ENCODE measurements around the gene VGF. TPM values are rescaled to one million over a fixed set of nuclear protein-coding genes. Genes with fewer than 3 reads are reported as not detected.

The VGF gene
- total RNA-seq, 1 donor from 2014 or later, result 4.2 TPM

- Mint-ChIP-seq H3K27ac (no peak overlapping the region), H3K4me1 (ENCODE audit: unreplicated experiment) (peaks cover 3% of the 10 kb centered on the region), H3K9me3 (no peaks in the 10 kb centered on the region), H3K4me3 (no peak overlapping the region), H3K36me3 (no peaks in the 10 kb centered on the region), H3K27me3 (peaks cover 27% of the 10 kb centered on the region)
- TF ChIP-seq CTCF (conservative IDR thresholded peaks at IDR 0.05), result no peak
- no peak for DNase-seq (ENCODE audit: extremely low spot score, unreplicated experiment)
Measured at GRCh38 chr7:101195884-101196283, 30.5 kb upstream of the VGF start.

DNA sequence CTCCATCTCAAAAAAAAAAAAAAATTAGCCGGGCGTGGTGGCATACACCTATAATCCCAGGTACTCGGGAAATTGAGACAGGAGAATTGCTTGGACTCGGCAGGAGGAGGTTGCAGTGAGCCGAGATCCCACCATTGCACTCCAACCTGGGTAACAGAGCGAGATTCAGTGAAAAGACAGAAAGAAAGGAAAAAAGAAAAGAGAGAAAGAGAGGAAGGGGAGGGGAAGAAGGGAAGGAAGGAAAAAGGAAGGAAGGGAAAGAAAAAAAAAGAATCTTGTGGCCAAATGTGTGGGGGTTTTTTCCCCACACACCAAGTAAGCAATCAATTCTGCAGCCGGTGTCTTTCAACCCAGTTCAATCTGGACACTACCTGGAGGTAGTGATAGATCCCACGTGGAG is 23.7 kb upstream of the VGF start:
- TF ChIP-seq CTCF (conservative IDR thresholded peaks at IDR 0.05), result no peak
- Mint-ChIP-seq H3K4me1 (ENCODE audit: unreplicated experiment) (no peaks in the 10 kb centered on the region), H3K27ac (no peak overlapping the region), H3K36me3 (no peaks in the 10 kb centered on the region), H3K9me3 (no peaks in the 10 kb centered on the region), H3K4me3 (no peak overlapping the region), H3K27me3 (peaks cover 35% of the 10 kb centered on the region)
- no peak for DNase-seq (ENCODE audit: extremely low spot score, unreplicated experiment)

- H3K4me1 Mint-ChIP-seq (ENCODE audit: unreplicated experiment), result peaks cover 8% of the 10 kb centered on the region
- H3K4me3 Mint-ChIP-seq, result no peak overlapping the region
- peaks cover 39% of the 10 kb centered on the region for H3K27me3 Mint-ChIP-seq
- peaks cover 8% of the 10 kb centered on the region for H3K9me3 Mint-ChIP-seq
- H3K36me3 Mint-ChIP-seq, result no peaks in the 10 kb centered on the region
- no peak for DNase-seq (ENCODE audit: extremely low spot score, unreplicated experiment)
- no peak overlapping the region for H3K27ac Mint-ChIP-seq
- no peak for TF ChIP-seq CTCF (conservative IDR thresholded peaks at IDR 0.05)
Measured at GRCh38 chr7:101186844-101187428, 21.6 kb upstream of the VGF start.

DNA sequence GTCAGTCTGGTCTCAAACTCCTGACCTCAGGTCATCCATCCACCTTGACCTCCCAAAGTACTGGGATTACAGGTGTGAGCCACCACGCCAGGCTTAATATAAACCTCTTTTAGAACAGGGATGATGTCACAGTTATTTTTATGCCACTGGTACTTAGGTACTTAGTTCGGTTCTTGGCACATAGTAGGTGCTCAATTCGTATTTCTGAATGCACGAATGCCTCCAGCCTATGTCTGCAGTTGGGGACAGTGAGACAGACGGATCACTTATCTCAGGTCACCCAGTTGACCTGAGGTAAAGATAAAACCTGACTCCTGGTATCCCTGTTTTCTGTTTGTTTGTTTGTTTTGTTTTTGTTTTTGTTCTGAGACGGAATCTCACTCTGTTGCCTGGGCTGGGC is 20.8 kb upstream of the VGF start:
- H3K4me3 Mint-ChIP-seq, result no peak overlapping the region
- TF ChIP-seq CTCF (conservative IDR thresholded peaks at IDR 0.05), result no peak
- peaks cover 38% of the 10 kb centered on the region for H3K27me3 Mint-ChIP-seq
- H3K9me3 Mint-ChIP-seq, result peaks cover 8% of the 10 kb centered on the region
- peaks cover 8% of the 10 kb centered on the region for H3K4me1 Mint-ChIP-seq (ENCODE audit: unreplicated experiment)
- DNase-seq (ENCODE audit: extremely low spot score, unreplicated experiment), result no peak
- no peak overlapping the region for H3K27ac Mint-ChIP-seq
- no peaks in the 10 kb centered on the region for H3K36me3 Mint-ChIP-seq

DNA sequence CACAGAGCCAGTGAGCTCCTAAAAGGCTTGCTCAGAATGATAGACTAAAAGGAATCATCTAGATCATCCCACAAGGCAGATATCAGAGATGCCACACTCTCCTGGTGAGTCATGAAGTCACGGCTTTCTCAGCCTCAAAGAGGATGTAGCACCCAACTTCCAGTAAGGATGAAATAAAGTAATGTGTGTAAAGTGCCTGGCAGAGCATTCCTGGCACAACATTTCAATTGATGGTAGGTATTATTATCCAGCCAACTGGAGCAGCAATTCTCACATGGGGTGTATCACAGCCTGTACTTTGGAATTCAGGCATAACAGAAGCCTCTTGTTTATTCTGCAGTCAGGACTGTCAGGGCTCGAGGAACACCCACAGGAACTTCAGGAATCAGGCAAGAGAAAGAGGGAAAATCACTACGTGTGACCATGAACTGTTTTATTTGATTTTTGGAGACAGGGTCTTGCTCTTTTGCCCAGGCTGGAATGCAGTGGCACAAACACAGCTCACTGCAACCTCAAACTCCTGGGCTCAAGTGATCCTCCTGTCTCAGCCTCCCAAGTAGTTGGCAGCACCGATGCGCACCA is 20.0 kb upstream of the VGF start:
- Mint-ChIP-seq H3K4me1 (ENCODE audit: unreplicated experiment) (peaks cover 8% of the 10 kb centered on the region), H3K27ac (no peak overlapping the region), H3K27me3 (peaks cover 46% of the 10 kb centered on the region), H3K36me3 (no peaks in the 10 kb centered on the region), H3K4me3 (no peak overlapping the region), H3K9me3 (peaks cover 8% of the 10 kb centered on the region)
- no peak for TF ChIP-seq CTCF (conservative IDR thresholded peaks at IDR 0.05)
- DNase-seq (ENCODE audit: extremely low spot score, unreplicated experiment), result no peak
